Adipose tissue (tissue), 3 donors: ENCODE data around the gene GIT2. TPM values are rescaled to one million over a fixed set of nuclear protein-coding genes. Genes with fewer than 3 reads are reported as not detected.
"Not testable (repeated sequence)": the region's sequence is repeated elsewhere in the genome, so short reads cannot be mapped to it uniquely, and the experiment has no call there.

Experiments used
- H3K27ac ChIP-seq: one replicate; pipeline ENCODE4 v1.5.1; 2013; ENCODE audit warnings: low read depth, low read length
- WGBS, 3 donors: extraction: QIAGEN DNeasy Blood & Tissue Kit; methylation state at CpG; one replicate each; pipeline ENCODE4 v1.1.7; 2013; 5-methylcytosine and 5-hydroxymethylcytosine counted together
- polyA plus RNA-seq, 3 donors: library from polyadenylated mRNA; stranded (reverse); fragments of 200-250 nt; gene quantifications; one replicate each; pipeline ENCODE4 v1.2.3, GENCODE V29; 2013
- donor health status: healthy with polysubstance abuse.
- donor health status: Bipolar disorder and iron deficiency.
- donor health status: healthy.

GIT2 gene
- polyA plus RNA-seq, 3 donors, result 13.9 to 15.4 (median 14.0) TPM

GRCh38 chr12:109910254-109910968 lies 85.8 kb downstream of the GIT2 start:
- 78 to 89% (median 87%) methylated on average over 8 of the region's 8 CpGs for WGBS, 3 donors
- no peak overlapping the region for H3K27ac ChIP-seq

- 94 to 97% (median 95%) methylated on average over 10 of the region's 10 CpGs for WGBS, 3 donors
- no peak overlapping the region for H3K27ac ChIP-seq
Observed at GRCh38 chr12:109905301-109905700, 90.9 kb downstream of the GIT2 start.

- 85 to 90% (median 85%) methylated on average over 15 of the region's 15 CpGs for WGBS, 3 donors
- H3K27ac ChIP-seq, result no peak overlapping the region
Observed at GRCh38 chr12:109902891-109903418, 93.2 kb downstream of the GIT2 start.

DNA sequence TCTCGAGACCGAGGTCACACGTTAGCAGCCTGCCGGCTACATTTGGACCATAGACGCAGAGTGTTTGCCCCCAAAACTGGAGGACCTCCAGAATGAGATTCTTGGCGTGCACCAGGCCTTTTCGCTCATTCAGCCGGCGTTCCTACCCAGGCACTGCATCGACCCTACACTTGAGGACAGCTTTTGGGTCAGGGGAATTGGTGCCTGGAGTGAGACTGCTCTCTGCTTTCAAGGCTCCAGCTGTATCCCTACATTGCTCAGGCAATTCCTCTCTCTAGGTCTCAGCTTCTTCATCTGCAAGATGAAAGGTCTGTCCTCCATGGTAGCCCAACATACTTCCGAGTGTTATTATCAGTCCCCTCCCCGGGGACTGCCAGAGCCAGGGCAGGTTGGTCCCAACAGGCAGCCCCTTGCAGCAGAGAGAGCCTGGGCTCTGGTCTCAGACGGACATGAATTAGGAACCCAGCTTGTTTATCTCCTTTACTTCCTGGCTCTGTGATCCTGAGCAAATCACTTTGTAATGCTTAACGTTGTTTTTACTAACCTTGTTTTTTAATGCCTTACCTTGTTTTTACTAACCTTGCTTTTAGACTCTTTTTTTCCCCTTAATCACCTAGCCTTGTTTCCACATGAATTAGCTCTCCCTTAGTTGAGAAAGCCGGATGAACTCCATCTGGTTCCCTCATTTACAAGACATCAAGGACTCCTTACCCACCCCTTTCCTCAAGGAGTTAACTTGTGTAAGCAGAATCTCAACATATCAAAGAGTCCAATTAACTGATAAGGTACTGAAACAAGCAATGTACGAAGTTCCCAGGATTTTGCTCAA lies 95.2 kb downstream of the GIT2 start:
- no peak overlapping the region for H3K27ac ChIP-seq
- WGBS, 3 donors, result 3 to 6% (median 5%) methylated on average over 16 of the region's 16 CpGs

- WGBS, 3 donors, result 0 to 2% (median 1%) methylated on average over 58 to 69 of the region's 69 CpGs
- no peak within 1 kb of the TSS for H3K27ac ChIP-seq
Observed at GRCh38 chr12:109899783-109900751, 96.1 kb downstream of the GIT2 start, which contains the start of gene TCHP. Gene TCHP (plus strand): TSS chr12:109900274. CDS start chr12:109903027, 2,753 bp downstream.

- WGBS, 3 donors, result 89 to 93% (median 90%) methylated on average over 15 of the region's 15 CpGs
- not testable (repeated sequence) for H3K27ac ChIP-seq
Observed at GRCh38 chr12:109899345-109899744, 96.8 kb downstream of the GIT2 start.

DNA sequence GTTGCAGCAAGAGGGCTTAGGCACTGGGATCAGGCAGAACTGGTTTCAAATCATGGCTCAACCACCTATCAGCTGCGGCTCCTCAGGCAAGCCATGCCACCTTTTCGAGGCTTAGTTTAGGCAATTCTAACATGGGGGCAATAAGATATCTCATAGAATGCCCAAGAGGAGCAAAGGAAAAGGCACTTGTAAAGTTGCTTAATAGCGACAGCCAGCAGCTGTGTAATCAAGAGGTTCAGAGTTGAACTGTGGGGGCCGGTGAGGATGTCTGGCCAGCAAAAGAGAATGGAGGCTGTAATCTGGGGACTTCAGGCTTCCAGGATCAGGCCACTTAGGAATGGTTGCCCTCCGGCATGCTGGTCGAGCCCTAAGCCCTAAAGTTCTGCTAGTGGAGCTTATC lies 99.1 kb downstream of the GIT2 start:
- 86 to 87% (median 86%) methylated on average over 6 of the region's 6 CpGs for WGBS, 3 donors
- H3K27ac ChIP-seq, result no peak overlapping the region

- 86 to 93% (median 91%) methylated on average over 6 of the region's 6 CpGs for WGBS, 3 donors
- no peak overlapping the region for H3K27ac ChIP-seq
Observed at GRCh38 chr12:109896188-109896587, 100.0 kb downstream of the GIT2 start.

- H3K27ac ChIP-seq, result no peak overlapping the region
- WGBS, 3 donors, result 64 to 70% (median 70%) methylated on average over 4 of the region's 4 CpGs
Observed at GRCh38 chr12:109894939-109895338, 101.2 kb downstream of the GIT2 start.

DNA sequence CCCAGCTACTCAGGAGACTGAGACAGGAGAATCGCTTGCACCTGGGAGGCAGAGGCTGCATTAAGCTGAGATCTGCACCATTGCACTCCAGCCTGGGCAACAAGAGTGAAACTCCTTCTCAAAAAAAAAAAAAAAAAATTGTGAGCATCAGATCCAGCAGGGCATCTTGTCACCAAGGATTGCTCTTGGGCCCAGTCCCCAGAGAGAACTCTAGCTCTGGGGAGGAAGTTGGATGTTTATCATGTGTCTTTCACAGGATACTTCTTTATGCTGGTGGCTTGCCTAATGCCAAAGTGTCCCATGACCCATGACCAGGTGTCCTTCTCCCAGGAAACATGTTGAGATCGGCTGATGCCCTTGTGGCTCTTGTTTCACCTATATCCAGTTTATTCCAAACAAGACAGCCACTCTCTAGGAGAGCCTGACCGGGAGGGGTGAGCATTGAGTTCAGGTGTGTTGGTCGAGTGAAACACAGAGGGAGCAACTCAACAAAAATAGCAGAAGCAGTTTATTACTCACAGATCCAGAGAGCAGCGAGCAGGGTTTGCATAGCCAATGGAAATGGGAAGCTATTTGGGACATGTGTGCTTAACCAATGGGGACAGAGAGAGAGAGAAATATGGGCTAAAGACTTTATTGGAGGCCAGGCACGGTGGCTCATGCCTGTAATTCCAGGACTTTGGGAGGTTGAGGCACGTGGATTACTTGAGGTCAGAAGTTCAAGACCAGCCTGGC lies 102.7 kb downstream of the GIT2 start:
- WGBS, 3 donors, result 81 to 85% (median 83%) methylated on average over 7 of the region's 7 CpGs
- H3K27ac ChIP-seq, result no peak overlapping the region

DNA sequence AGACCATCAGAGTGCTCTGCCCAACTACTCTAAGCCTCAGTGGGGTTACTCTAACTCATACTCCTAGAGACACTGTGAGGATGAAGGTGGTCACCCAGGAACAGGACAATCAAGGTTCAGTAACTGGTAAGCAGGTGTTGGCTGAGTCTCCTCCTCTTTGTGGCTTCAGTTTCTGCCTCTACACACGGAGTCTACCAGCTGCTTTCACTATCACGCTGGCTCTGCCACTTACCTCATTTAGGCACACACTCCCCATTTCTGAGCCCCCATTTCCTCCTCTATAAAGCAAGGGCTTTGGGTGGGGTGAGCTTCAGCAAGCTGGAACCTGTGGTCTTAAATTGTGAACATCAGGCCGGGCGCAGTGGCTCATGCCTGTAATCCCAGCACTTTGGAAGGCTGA lies 103.4 kb downstream of the GIT2 start:
- 71 to 80% (median 74%) methylated on average over 4 of the region's 4 CpGs for WGBS, 3 donors
- no peak overlapping the region for H3K27ac ChIP-seq

DNA sequence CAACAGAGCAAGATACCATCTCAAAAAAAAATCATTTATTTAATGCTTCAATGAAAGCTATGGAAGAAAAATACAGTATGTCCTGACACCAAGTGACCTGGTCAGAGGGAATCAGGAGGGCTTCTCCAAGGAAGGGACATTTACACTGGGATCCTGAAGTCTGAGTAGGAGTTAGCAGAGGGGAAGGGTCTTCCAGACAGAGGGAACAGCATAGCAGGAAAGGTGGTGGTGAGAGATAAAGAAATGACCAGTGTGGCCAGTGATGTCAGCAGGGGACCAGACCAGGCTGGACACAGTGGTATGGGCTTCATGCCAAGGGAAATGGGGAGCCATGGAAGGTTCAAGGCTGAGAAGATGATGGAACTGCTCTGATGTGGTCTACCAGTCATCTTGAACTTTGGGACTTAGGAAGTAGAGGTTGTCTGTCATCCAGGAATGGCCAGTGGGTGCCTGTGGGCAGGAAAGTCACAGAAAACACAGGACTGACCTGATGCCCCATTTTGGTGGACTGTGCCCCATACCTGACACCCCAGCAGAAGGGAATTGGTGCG lies 103.9 kb downstream of the GIT2 start:
- H3K27ac ChIP-seq, result no peak overlapping the region
- WGBS, 3 donors, result 91 to 100% (median 100%) methylated on average over 1 of the region's 1 CpG

DNA sequence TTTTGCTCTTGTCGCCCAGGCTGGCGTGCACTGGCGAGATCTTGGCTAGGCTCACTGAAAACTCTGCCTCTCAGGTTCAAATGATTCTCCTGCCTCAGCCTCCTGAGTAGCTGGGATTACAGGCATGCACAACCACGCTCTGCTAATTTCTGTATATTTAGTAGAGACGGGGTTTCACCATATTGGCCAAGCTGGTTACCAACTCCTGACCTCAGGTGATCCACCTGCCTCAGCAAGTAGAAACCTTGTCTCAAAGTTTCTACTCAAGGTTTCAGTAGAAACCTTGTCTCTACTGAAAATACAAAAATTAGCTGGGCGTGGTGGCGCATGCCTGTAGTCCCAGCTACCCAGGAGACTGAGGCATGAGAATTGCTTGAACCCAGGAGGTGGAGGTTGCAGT lies 104.4 kb downstream of the GIT2 start:
- H3K27ac ChIP-seq, result not testable (repeated sequence)
- whole genome bisulfite sequencing, 3 donors, result 81 to 95% (median 94%) methylated on average over 7 of the region's 7 CpGs

DNA sequence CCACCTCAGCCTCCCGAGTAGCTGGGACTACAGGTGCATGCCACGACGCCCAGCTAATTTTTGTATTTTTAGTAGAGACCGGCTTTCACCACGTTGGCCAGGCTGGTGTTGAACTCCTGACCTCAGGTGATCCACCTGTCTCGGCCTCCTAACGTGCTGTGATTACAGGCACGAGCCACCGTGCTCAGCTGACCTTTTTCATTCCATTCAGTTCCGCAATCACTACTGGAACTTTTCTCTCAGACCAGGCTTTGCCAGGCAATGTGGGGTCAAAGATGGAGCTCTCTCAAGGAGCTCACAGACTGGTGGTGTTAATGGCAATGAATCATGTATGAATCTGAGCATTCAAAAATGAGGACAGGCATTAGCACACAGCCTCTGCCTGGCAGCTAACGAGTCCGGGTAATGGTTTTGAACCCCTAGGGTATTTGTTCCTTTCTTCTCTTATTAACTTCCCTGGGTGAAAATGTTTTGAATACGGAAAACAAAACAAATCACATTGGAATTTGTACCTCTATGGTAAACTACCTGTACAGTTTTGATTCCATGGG lies 105.5 kb downstream of the GIT2 start:
- WGBS, 3 donors, result 74 to 84% (median 84%) methylated on average over 13 of the region's 13 CpGs
- H3K27ac ChIP-seq, result no peak overlapping the region

DNA sequence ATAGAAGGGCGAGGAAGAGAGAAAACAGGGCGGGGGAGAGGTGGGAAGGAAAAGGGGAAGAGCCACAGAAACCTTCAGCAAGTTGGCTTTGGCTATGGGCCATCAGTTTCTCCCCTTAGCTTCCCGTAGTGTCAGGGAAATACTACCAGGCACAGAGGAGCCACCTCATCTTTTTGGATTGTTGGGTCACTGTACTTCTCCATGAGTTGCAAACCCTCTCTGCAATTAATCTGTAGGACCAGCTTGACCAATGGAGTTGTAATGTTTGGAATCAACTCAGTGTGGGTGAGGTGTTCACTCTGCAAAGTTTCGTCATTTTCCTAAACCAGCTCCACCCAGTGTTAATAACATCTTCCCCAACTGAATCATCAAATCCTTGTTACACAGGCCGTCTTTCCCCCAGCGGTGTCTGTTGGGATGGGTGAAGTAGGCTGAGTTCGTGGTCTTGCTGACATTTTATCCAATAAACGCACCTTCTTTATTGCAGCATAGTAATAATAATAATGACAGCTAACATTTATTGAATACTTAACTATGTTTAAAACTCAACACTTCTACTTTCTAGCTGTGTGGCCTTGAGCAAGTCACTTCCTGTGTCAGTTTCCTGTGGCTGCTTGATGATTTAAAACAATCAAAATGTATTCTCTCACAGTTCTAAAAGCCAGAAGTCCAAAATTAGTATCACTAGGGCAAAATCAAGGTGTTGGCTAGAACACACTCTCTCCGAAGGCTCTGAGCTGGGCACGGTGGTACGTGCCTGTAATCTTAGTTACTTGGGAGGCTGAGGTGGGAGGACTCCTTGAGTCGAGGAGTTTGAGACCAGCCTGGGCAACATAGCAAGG lies 107.8 kb downstream of the GIT2 start:
- WGBS, 3 donors, result 27 to 74% (median 34%) methylated on average over 12 of the region's 12 CpGs
- H3K27ac ChIP-seq, result peak overlapping the region; percentile 46

DNA sequence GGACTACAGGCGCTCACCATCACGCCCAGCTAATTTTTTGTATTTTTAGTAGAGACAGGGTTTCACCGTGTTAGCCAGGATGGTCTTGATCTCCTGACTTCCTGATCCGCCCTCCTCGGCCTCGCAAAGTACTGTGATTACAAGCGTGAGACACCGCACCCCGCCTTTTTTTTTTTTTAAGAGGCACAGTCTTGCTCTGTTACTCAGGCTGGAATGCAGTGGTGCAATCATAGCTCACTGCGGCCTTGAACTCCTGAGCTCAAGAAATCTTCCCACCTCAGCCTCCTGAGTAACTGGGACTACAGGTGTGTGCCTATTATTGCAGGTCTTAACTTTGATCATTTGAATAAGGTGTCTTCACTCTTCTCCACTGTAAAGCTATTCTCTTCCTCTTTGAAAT lies 110.6 kb downstream of the GIT2 start:
- 77 to 86% (median 84%) methylated on average over 10 of the region's 10 CpGs for WGBS, 3 donors
- no peak overlapping the region for H3K27ac ChIP-seq
